Measurements from ENCODE around the gene RYR3. TPM values are rescaled to one million over a fixed set of nuclear protein-coding genes. Genes with fewer than 3 reads are reported as not detected.

RYR3 gene
- total RNA-seq, 1 experiment from 2014 or later: not detected

DNA sequence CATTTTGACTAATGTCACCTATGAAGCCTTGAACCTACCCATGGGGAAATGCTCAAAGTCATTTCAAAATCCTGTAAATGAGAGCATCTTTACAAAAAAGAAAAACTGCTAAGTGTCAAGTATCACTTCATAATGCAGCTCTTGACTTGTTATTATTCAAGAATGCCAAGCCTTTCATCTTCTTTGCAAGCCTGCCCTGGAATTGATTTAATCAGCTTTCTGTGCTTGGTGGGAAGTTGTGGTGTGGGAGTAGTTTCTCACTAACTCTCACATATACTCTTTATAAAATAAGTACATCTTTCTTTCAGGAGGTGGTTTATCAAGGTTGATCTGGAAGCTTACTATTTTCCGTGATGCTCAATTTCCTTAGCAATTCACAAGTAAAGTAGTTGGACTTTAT, 43.6 kb downstream of the RYR3 start:
- Histone ChIP-seq H3K4me3 (ENCODE audit: low read length) (no peak overlapping the region), H4K20me1 (ENCODE audit: low read length) (no peaks in the 10 kb centered on the region), H3K36me3 (ENCODE audit: low read depth, low read length) (no peaks in the 10 kb centered on the region), H3K4me2 (ENCODE audit: low read length) (no peak overlapping the region), H3K9ac (ENCODE audit: low read length) (no peak overlapping the region), H3K27ac (ENCODE audit: low read length) (no peak overlapping the region), H3K9me3 (ENCODE audit: low read length) (no peaks in the 10 kb centered on the region), H3K4me1 (ENCODE audit: insufficient read depth, low read length) (no peaks in the 10 kb centered on the region), H3K79me2 (ENCODE audit: low read length) (no peaks in the 10 kb centered on the region), H3K27me3 (ENCODE audit: low read length) (peaks cover 68% of the 10 kb centered on the region), H3F3A (ENCODE audit: low read length, unreplicated experiment) (no peaks in the 10 kb centered on the region), H3K9me2 (replicated peaks; ENCODE audit: low read length) (no peaks in the 10 kb centered on the region), H2AFZ (ENCODE audit: low read length) (no peak overlapping the region)
- no peak for DNase-seq
- intact Hi-C loops (cut with micrococcal nuclease): no loop called here
- ChIA-PET CTCF (no interaction called here), POLR2A (ENCODE audit: unreplicated experiment) (no interaction called here)
- TF ChIP-seq CTCF (conservative IDR thresholded peaks at IDR 0.05; ENCODE audit: low read depth, low read length) (no peak), EZH2 (IDR thresholded peaks at IDR 0.05; ENCODE audit: low read length, unreplicated experiment) (no peak), EZH2phosphoT487 (IDR thresholded peaks at IDR 0.05; ENCODE audit: borderline replicate concordance, low read length) (no peak)
- ATAC-seq: no peak
- BruUV-seq (replicated peaks): no TSS peak

GRCh38 chr15:33357845-33358244, 47.1 kb downstream of the RYR3 start:
- H3K27me3 ChIP-seq (ENCODE audit: low read length): peaks cover 73% of the 10 kb centered on the region
- no peaks in the 10 kb centered on the region for H3K4me1 ChIP-seq (ENCODE audit: insufficient read depth, low read length)
- BruUV-seq (replicated peaks): no TSS peak
- no peak overlapping the region for H2AFZ ChIP-seq (ENCODE audit: low read length)
- no peak overlapping the region for H3K9ac ChIP-seq (ENCODE audit: low read length)
- ChIA-PET CTCF (no interaction called here), POLR2A (ENCODE audit: unreplicated experiment) (no interaction called here)
- intact Hi-C loops (cut with micrococcal nuclease): no loop called here
- ATAC-seq (no peak), DNase-seq (no peak)
- H3K36me3 ChIP-seq (ENCODE audit: low read depth, low read length): no peaks in the 10 kb centered on the region
- no peaks in the 10 kb centered on the region for H3K9me2 ChIP-seq (replicated peaks; ENCODE audit: low read length)
- H3K79me2 ChIP-seq (ENCODE audit: low read length): no peaks in the 10 kb centered on the region
- no peak overlapping the region for H3K4me2 ChIP-seq (ENCODE audit: low read length)
- H3K27ac ChIP-seq (ENCODE audit: low read length): no peak overlapping the region
- no peaks in the 10 kb centered on the region for H3F3A ChIP-seq (ENCODE audit: low read length, unreplicated experiment)
- no peaks in the 10 kb centered on the region for H4K20me1 ChIP-seq (ENCODE audit: low read length)
- H3K4me3 ChIP-seq (ENCODE audit: low read length): no peak overlapping the region
- H3K9me3 ChIP-seq (ENCODE audit: low read length): no peaks in the 10 kb centered on the region
- no peak for TF ChIP-seq EZH2 (IDR thresholded peaks at IDR 0.05; ENCODE audit: low read length, unreplicated experiment)

GRCh38 chr15:33358306-33358705, 47.5 kb downstream of the RYR3 start:
- H3K9me2 ChIP-seq (replicated peaks; ENCODE audit: low read length): no peaks in the 10 kb centered on the region
- H2AFZ ChIP-seq (ENCODE audit: low read length): no peak overlapping the region
- TF ChIP-seq CTCF (conservative IDR thresholded peaks at IDR 0.05; ENCODE audit: low read depth, low read length) (no peak), EZH2phosphoT487 (IDR thresholded peaks at IDR 0.05; ENCODE audit: borderline replicate concordance, low read length) (no peak), EZH2 (IDR thresholded peaks at IDR 0.05; ENCODE audit: low read length, unreplicated experiment) (no peak)
- H3K4me1 ChIP-seq (ENCODE audit: insufficient read depth, low read length): no peaks in the 10 kb centered on the region
- ChIA-PET POLR2A (ENCODE audit: unreplicated experiment) (no interaction called here), CTCF (interaction anchor here (0.7 kb wide), 1 partner anchor 194 kb away, joined by 5 read pairs; no protein-coding TSS in a partner anchor)
- no peaks in the 10 kb centered on the region for H3K36me3 ChIP-seq (ENCODE audit: low read depth, low read length)
- H3K9ac ChIP-seq (ENCODE audit: low read length): no peak overlapping the region
- no peaks in the 10 kb centered on the region for H4K20me1 ChIP-seq (ENCODE audit: low read length)
- DNase-seq (peak; percentile 49), ATAC-seq (0 out of 2 replicates have a peak, but pooled peaks have one; percentile 15)
- no TSS peak for BruUV-seq (replicated peaks)
- H3K4me3 ChIP-seq (ENCODE audit: low read length): no peak overlapping the region
- H3K4me2 ChIP-seq (ENCODE audit: low read length): no peak overlapping the region
- no peaks in the 10 kb centered on the region for H3K9me3 ChIP-seq (ENCODE audit: low read length)
- H3K27ac ChIP-seq (ENCODE audit: low read length): no peak overlapping the region
- peaks cover 71% of the 10 kb centered on the region for H3K27me3 ChIP-seq (ENCODE audit: low read length)
- H3K79me2 ChIP-seq (ENCODE audit: low read length): no peaks in the 10 kb centered on the region
- intact Hi-C loops (cut with micrococcal nuclease): no loop called here
- H3F3A ChIP-seq (ENCODE audit: low read length, unreplicated experiment): no peaks in the 10 kb centered on the region
